Ramos (cell line): ENCODE results near the gene NEK2.
"Not testable (repeated sequence)": the region's sequence is repeated elsewhere in the genome, so short reads cannot be mapped to it uniquely, and the experiment has no call there.

Experiments used
- in situ Hi-C: fragments of 300-500 bp; cut with MboI; formaldehyde crosslinking; loops from one replicate; pipeline ENCODE4 v1.14.3; 2022; ENCODE audit warnings: low sequenced_read_pairs; ENCODE audit not compliant: unreplicated experiment

Gene NEK2

DNA sequence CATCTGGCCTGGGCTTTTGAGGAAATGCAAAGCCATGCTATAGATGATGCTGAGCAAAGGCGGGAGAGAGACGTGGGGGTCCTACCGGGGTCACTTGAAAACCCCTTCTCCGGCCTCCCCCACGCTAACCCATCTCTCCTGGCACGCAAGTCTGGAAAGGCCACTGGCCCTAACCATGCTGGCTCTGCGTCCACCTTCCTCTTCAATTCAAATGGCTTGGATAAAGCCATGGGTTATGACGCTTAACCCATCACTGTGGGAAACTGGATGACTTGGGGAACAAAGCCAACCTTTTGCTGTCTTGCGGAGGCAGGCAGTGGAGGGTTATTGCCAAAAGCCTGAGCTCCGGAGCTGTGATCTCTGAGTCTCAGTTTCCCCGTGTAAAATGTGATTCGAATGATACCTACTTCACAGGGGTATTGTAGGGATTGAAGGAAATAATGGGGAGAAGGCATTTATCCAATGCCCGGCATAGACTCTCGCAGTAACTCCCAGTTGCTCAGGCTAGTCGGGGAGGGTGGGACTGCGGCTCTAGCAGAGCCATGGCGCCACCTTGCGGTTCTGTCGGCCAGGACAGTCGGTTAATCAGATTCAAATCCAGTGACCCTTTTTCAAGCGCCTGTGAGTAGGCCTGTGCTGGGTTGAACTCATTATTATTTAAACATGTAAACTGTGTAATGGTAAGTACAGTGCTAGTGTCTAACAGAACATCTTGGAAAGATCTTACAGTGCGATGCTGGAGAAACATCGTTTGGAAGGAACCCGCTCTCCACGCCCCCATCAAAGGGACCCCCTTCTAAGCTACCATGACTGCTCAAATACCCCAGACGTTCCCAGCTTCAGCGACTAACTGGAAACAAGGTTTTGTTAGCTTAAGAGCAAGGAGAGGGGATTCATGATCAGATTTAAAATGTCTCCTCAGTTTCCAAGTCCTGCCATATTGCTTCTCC lies 20.3 kb downstream of the NEK2 start:
- in situ Hi-C loops = loop anchor here (10.0 to 25.0 kb wide), 3 partner anchors 140 to 1243 kb away; partner anchors contain the start of gene TRAF5

DNA sequence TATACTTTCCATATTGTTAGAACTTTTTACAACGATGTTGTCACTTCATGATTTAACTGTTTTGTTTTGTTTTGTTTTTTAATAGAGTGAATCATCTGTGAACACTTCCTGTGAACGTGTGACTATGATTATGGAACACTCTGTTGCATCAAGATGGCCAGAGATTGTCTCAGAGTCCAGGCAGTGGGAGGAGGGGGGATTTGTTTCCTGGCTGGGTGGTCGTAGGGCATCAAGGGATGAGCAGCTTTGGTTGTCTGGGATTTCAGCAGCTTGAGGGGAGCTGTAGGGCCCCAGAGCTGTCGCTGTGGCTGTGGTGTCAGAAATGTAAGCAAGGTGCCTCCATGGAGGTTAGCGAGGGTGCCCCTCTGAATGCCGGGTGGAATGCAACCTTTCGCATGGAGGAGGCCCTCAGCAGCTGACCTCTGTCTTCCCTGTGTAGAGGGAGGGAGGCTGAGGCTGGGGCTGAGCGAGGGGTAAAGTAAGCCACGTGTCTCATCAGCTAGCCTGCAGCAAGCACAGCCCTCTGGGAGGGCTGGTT lies 21.4 kb downstream of the NEK2 start:
- in situ Hi-C loops = loop anchor here (10.0 to 25.0 kb wide), 3 partner anchors 139 to 1242 kb away; partner anchors contain the start of gene TRAF5

DNA sequence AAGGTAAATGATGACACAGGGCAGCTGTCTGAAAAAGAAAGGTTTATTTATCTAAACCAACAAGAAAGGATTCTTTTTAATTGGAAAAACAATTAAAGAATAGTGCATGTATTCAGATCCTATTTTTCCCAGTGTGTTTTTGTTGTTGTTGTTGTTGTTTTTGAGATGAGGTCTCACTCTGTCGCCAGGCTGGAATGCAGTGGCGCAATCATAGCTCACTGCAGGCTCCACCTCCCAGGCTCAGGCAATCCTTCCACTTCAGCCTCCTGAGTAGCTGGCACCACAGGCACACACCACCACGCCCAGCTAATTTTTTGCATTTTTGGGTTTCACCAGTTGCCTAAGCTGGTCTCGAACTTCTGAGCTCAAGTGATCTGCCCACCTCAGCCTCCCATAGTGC lies 22.1 kb downstream of the NEK2 start:
- in situ Hi-C loops = loop anchor here (10.0 to 25.0 kb wide), 3 partner anchors 138 to 1241 kb away; partner anchors contain the start of gene TRAF5

DNA sequence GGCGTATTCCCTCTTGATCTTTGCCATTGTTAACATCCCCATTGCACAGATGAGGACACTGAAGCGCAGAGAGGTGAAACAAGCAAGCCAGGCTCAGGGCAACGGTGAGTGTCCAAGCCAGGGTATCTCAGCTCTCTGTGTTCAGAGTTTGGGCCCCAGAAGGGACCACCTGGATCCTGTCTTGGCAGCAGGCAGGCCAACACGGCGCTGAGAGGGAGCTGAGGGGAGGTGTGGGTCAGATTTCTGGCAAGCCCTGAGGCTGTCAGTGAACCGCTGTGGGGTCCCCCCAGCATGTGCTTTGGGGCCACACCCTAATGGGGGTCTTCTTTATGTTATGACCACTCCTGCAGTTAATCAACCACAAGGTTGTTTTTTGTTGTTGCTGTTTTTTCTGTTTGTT lies 23.1 kb downstream of the NEK2 start:
- in situ Hi-C loops = loop anchor here (10.0 to 25.0 kb wide), 3 partner anchors 138 to 1240 kb away; partner anchors contain the start of gene TRAF5

DNA sequence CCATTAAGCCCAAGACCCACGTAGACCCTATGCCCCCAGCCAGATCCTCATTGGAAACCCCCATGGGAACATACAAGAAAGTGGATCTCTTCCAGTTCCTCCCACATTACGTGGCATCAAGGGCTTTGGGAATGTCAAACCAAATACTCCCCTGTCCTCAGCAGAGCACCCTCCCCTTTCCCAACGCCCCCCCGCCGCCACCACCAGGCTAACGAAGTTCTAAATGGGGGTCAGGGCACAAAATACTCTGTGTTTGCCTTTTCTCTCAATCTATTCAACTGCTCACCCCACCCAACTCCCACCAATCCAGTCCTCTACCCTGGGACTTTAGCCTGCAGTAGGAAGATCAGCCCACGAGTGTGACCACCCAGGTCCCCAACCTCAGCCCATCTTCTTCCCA lies 24.5 kb downstream of the NEK2 start:
- in situ Hi-C loops = loop anchor here (10.0 to 25.0 kb wide), 3 partner anchors 136 to 1239 kb away; partner anchors contain the start of gene TRAF5

DNA sequence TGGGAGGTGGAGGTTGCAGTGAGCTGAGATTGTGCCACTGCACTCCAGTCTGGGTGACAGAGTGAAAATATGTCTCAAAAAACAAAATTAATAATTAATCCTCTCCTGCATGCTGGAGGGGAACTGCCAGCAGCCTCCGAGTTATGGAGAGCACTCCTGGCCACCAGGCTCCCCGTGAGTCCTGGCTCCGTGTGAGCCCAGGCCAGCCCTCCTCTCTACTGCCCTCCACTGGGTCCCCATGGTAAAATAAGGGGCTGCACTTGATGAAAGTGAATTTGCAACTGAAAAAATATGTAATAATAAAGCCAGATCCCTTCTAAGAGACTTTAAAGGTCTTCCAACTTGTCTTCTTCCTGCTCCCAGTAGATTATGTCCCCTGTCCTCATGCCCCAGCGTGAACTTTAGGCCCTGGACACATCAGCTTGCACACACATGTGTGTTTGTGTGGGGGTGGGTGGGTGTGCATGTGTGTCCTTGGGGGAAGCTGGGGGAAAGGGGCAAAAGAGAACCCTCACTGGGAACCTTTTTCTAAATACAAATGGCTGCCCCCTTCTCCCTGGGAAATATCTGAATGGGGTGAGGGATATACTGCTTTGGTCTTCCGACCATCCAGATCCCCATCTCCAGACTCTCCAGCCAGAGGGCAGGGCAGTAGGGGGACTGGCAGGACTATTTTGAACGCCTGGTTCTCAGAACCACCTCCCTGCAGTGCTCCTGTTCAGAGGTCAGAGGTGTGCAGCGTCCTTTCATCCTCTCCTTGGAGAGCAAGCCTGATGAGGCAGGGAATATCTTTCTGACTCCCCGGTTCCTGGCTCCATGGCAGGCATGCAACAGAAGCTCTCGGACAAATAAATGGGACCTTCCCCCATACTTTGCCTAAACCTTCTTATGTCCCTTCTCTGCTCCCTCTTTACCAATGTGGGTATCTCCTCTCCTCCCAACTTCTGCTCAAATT lies 26.2 kb downstream of the NEK2 start:
- in situ Hi-C loops = no loop called here

DNA sequence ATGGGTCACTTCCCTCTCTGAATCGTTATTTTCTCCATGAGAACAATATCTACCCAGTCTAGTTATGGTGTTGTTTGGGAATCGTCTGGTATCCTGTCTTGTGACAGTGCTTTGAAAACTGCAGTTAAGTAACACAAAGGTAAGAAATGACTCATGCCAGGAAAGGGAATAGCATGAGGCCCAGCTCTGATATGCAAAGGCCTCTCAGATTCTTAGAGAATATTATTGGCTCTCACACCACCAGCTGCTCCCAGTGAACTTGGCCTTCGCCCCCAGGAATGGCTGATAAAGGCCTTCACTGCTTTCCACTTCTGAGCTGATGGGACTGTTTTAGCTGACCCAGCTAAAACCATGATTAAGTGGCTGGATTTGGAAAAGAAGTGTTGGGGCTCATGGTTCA lies 27.1 kb downstream of the NEK2 start:
- in situ Hi-C loops = no loop called here

DNA sequence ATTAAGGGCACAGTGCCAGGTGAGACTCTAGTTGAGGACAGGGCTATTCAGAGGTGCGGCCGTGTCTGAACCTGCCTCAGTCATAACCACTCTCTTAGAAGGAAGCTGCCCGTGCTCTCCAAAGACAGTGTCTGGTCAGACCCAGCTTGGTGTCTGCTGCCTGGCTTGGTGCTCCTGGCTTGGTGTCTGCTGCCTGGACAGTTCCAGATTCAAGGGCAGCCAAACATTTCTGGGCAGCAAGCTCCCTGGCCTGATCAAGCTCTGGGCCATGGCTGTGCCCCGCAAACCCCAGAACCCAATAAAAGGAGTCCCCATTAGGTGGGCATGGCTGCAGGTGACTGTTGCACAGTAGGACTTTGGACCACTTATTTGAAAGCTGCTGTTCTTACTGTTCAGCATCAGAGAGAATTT lies 27.7 kb downstream of the NEK2 start:
- in situ Hi-C loops = no loop called here

DNA sequence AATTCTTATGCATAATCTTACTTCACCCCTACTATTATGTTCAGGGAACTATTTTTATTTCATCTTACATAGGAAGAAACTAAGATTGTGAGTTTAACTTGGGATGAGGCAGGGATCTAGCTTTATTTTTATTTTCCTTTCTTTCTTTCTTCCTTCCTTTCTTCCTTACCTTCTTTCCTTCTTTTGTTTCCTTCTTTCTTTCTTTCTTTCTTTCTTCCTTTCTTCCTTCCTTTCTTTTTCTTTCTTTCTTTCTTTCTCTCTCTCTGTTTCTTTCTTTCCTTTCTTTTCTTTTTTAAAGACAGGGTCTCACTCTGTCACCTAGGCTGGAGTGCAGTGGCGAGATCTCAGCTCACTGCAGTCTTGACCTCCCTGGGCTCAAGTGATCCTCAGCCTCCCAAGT lies 28.9 kb downstream of the NEK2 start:
- in situ Hi-C loops = no loop called here

DNA sequence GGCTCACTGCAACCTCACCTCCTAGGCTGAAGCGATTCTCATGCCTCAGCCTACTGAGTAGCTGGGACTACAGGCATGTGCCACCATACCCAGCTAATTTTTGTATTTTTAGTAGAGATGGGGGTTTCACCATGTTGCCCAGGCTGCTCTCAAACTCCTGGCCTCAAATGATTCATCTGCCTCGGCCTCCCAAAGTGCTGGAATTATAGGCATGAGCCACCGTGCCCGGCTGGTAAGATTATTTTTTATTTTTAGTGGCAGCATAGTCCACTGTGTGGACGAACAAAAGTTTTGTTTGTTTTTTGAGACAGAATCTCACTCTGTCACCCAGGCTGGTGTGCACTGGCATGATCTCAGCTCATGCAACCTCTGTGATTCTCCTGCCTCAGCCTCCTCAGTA lies 29.8 kb downstream of the NEK2 start:
- in situ Hi-C loops = not testable (repeated sequence)

DNA sequence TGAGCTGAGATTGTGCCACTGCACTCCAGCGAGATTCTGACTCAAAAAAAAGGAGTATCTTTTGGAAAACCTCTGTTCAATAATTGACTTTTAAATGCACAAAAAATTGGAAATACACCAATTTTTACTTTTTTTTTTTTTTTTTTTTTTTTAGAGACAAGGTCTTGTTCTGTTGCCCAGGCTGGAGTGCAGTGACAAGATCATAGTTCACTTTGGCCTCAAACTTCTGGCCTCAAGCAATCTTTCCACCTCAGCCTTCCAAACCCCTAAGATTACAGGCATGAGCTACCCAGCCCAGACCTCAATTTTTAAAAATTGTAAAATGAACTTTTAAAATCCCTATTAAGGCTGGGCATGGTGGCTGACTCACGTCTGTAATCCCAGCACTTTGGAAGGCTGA lies 30.8 kb downstream of the NEK2 start:
- in situ Hi-C loops = no loop called here

DNA sequence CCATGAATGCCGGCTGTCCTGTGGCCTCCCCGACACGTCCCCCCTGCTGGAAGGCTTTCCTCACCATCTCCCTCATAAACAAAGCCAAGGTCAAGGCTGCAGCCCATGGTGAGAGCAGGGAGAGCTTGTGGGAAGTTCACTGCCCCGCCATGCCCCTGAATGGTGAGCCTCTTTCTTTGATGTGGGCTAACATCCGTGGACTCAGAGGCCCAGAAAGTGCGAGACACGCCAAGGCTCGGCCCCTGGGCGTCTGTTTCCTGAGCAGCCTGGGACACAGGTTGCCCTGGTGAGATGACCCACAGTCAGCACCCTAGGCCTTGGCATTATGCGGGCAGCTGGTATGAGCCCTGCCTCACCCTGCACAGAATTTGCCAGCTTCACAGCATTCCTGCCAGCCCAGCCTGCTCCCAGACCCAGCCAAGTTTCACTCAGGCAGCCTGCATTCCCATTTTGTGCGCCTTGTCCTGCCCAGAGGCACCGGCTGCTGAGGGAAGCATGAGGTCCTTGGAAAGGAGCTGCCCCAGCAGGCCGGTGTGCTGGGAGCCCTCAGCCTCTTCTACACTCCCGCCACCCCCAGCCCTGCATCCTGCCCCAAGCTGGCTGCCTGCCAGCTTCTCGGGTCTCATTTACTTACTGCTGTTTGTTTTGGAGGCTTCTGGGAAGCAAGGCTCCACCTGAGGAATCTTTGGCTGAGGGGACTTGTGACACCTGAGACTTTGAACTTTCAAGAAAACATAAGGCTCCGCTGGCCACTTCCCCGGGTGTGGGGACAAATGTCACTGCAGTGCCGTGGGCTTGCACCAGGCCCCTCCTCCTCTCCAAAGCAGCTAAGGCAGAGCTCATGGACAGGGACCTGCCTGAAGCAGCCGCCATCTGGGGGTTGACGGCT lies 31.9 kb downstream of the NEK2 start:
- in situ Hi-C loops = no loop called here

DNA sequence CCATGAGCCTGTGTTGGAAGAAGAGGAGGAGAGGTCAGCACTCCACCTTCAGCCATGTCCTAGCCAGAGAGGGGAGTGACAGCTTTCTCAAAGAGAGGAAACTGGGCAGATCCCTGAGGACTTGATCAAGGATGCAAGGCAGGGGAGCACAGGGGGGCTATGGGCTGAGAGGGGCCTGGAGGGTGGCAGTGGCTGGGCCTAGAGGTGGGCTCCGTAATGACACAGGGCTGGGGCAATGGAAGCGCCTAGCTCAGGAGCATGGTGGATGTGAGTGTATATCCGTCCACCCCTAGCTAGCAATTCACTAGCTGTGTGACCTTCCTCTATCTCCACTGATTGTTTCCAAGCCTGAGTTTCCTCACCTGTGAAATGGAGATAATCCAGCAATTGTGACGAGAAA lies 32.6 kb downstream of the NEK2 start:
- in situ Hi-C loops = no loop called here

DNA sequence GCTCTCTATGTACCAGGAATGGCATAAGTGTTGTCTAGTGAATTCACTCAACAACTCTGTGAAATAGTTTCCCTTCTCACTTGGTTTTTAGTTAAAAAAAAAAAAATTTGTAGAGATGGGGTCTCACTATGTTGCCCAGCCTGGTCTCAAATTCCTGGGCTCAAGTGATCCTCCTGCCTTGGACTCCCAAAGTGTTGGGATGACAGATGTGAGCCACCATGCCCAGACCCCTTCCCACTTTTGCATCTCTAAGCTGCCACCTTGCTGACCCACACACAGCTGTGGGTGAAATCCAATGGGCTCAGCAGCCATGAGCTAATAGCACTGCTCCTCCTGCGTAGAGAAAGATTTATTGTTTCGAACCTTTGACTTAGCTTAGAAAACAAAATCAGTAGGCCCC lies 33.5 kb downstream of the NEK2 start:
- in situ Hi-C loops = no loop called here

DNA sequence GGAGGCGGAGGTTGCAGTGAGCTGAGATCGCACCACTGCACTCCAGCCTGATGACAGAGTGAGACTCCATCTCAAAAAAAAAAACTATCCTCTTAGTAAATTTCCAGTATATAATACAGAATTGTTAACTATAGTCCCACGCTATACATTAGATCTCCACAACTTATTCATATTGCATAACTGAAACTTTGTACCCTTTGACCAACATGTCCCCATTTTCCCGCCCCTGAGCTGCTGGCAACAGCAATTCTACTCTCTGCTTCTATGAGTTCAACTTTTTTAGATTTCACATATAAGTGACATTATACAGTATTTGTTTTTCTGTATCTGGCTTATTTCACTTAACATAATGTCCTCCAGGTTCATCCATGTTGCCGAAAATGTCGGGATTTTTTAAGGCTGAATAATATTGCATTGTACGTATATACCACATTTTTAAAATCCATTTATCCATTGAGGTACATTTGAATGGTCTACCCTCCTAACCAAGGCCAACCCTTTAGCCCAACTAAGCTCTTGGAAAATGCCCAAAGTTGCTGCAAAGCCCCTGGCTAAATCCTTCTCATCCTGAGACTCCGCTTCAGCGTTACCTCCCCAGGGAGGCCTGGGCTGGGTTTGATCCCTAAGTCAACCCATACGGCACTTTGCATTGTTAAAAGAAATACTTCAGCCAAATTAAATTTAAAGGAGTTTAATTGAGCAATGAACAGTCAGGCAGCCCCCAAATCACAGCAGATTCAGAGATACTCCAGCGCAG lies 34.2 kb downstream of the NEK2 start:
- in situ Hi-C loops = no loop called here

DNA sequence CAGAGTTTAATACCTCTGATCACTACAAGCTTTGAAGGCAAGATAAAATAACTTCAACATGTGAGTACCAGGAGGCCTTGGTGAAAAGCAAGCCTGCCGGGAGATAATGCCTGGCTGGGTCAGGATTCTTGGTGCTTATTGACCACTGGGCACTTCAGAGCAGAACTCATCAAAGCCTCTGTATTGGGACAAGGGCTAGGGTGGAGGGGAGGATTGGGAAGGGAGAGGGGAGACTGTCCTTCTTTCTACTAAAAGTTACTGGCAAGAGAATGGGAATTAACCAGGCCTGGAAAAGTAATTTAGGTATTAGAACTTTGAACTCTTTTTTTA lies 35.2 kb downstream of the NEK2 start:
- in situ Hi-C loops = no loop called here

DNA sequence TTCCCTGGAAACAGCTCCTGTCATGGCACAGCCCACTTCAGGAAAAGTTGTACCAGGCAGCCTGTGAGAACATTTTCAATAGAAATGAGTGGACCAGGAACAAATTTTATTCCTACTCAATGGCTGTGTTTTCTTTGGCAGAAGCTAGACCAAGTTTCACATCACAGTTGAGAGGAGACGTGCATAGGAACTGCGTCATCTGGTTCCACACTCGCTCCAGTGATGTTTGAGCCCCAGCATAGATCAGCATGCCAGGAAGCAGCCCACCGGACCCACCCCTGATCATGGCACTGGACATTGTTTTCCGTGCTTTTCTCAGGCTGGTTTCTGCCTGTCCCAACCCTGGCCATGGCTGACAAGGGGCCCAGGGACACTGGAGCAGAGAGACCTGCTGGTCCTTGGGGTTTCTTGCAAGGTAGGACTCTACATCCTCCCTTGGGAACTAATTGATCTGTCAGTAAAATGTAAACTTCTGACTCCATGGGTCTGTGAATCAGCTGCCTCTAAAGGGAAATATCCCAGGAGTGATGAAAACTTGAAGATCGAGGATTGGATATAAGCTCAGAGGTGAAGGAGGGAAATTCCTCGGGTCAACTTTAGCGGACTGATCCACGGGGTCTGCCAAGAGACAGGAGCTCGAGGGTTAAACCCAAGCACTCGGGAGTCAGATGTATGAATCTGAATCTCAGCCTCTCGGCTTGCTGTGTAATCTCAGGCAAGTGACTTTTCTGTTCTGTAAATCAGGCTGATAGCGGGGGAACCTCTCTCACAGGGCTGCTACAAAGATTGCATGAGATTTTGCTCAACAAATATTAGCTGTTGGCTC lies 35.7 kb downstream of the NEK2 start:
- in situ Hi-C loops = no loop called here

DNA sequence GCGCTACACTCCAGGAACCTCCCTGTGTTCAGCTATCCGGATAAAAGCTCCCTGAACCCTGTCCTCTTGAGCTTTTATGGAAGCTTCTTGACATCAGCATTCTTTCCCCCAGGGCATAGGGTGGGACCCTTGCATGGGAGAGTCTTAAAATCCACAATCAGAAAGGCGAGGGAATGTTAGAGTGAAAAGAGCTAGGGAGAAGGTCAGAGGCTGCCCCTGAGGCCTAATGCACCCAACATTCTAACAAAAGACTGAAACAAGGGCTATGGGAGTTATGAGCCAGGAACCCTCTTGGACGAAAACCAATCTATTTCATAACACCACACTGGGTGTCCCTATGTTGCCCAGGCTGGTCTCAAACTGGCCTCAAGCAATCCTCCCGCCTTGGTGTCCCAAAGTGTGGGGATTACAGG lies 36.7 kb downstream of the NEK2 start:
- in situ Hi-C loops = no loop called here
